Ovary (tissue), 9 donors: ENCODE measurements around the gene HSF4. TPM values are rescaled to one million over a fixed set of nuclear protein-coding genes. Genes with fewer than 3 reads are reported as not detected.

ENCODE experiments used
- DNase-seq, 5 donors: peaks; one replicate each; pipeline ENCODE4 v3.0.0-alpha.2; 2019 to 2020
- H3K27ac ChIP-seq, 2 donors: fragments of 200-600 bp; one replicate each; pipeline versions ENCODE4 v1.5.1 to v1.8.0; 2019 to 2022
- H3K27me3 ChIP-seq: fragments of 200-600 bp; one replicate; pipeline ENCODE4 v1.8.0; 2022
- H3K36me3 ChIP-seq: fragments of 200-600 bp; sonication (generic); one replicate; pipeline ENCODE4 v1.5.1; 2019
- H3K4me1 ChIP-seq: one replicate; pipeline ENCODE4 v1.8.1; 2013; ENCODE audit warnings: mild to moderate bottlenecking, moderate library complexity; ENCODE audit not compliant: insufficient read depth
- H3K4me3 ChIP-seq: fragments of 200-600 bp; sonication (generic); one replicate; pipeline ENCODE4 v1.5.1; 2017
- H3K9me3 ChIP-seq, 2 donors: fragments of 200-600 bp in 1 of 2; sonication (generic) in 1 of 2; one replicate each; pipeline versions ENCODE4 v1.5.1 to v1.8.1; 2013 to 2019; ENCODE audit warnings: mild to moderate bottlenecking in 1 of 2, moderate library complexity in 1 of 2
- CTCF ChIP-seq, 3 donors: fragments of 450-650 bp in 2 of 3; fragments of 200-600 bp in 1 of 3; IDR thresholded peaks; one replicate each; pipeline versions ENCODE4 v1.5.1 to v1.8.0; 2016 to 2022; ENCODE audit warnings: antibody characterized with exemption in 3 of 3, mild to moderate bottlenecking in 1 of 3
- EP300 ChIP-seq: sonication (generic); formaldehyde crosslinking; IDR thresholded peaks from one replicate; pipeline ENCODE4 v1.6.1; 2017; ENCODE audit warnings: antibody characterized with exemption
- POLR2A ChIP-seq: fragments of 450-650 bp; IDR thresholded peaks from one replicate; pipeline ENCODE4 v1.6.1; 2017; ENCODE audit warnings: antibody characterized with exemption, mild to moderate bottlenecking, moderate library complexity
- WGBS, 3 donors: extraction: QIAGEN DNeasy Blood & Tissue Kit in 1 of 3; methylation state at CpG; one replicate each; pipeline versions ENCODE4 v1.1.5 to v1.1.7; 2013 to 2017; 5-methylcytosine and 5-hydroxymethylcytosine counted together
- intact Hi-C, 4 donors: fragments of 100-400 bp; cut with DNase I; formaldehyde crosslinking; loops; one replicate each; pipeline versions ENCODE4 v1.11.0 to v1.15.1; 2022 to 2023
- polyA plus RNA-seq, 2 donors: library from polyadenylated mRNA; stranded (reverse); fragments of 200-250 nt in 1 of 2; fragments of 350-450 nt in 1 of 2; fragmentation: Illumina TruSeq in 1 of 2; extraction: RNeasy Lipid Tissue Mini Kit (QIAGEN cat#74804) in 1 of 2; gene quantifications; one replicate each; pipeline ENCODE4 v1.2.3, GENCODE V29; 2013 to 2014
- total RNA-seq, 7 donors: library from RNA; depleted of rRNA in 2 of 7; stranded (reverse); fragments of >200 nt in 2 of 7; fragmentation: NEBNext Ultra II Directional in 3 of 7; extraction: Animal tissue kit (Norgen Biotek cat#: 25700) in 3 of 7; gene quantifications; one replicate each; pipeline versions ENCODE4 v1.1.0 to v1.2.4, GENCODE V29; 2016 to 2023
- donor health status: DM: no; HTN: no; CAD: no; lungs with moderate emphysema.
- donor health status: DM: no; HTN: no; CAD: no.
- donor health status: Bipolar disorder and iron deficiency.
- donor health status: DM: yes; HTN: yes; CAD: no.
- donor health status: DM: no; HTN: no; CAD: no.
- donor health status: DM: yes; HTN: yes; CAD: no.

Gene HSF4
- total and polyA plus RNA-seq, 9 donors, result 9.9 to 115 (median 69.6) TPM

GRCh38 chr16:67163999-67164558 is 466 bp upstream of the HSF4 start:
- H3K4me1 ChIP-seq, result peaks cover 19% of the 10 kb centered on the region
- TF ChIP-seq CTCF (IDR thresholded peaks at IDR 0.05), result no peak
- TF ChIP-seq POLR2A, result no peak
- TF ChIP-seq EP300, result no peak
- no peaks in the 10 kb centered on the region for H3K36me3 ChIP-seq
- H3K9me3 ChIP-seq, result no peaks in the 10 kb centered on the region
- DNase-seq, result peak; percentile 60 to 83 (median 73)
- H3K27me3 ChIP-seq, result no peaks in the 10 kb centered on the region
- WGBS, 3 donors, result 1 to 3% (median 2%) methylated on average over 34 of the region's 34 CpGs
- intact Hi-C loops, result no loop called here
- H3K27ac ChIP-seq, result peak overlapping the region; percentile 39 to 77
- peak overlapping the region; percentile 33 for H3K4me3 ChIP-seq

GRCh38 chr16:67165121-67166078 is 855 bp downstream of the HSF4 start:
- H3K36me3 ChIP-seq, result no peaks in the 10 kb centered on the region
- H3K27me3 ChIP-seq, result no peaks in the 10 kb centered on the region
- H3K9me3 ChIP-seq, result no peaks in the 10 kb centered on the region

DNA sequence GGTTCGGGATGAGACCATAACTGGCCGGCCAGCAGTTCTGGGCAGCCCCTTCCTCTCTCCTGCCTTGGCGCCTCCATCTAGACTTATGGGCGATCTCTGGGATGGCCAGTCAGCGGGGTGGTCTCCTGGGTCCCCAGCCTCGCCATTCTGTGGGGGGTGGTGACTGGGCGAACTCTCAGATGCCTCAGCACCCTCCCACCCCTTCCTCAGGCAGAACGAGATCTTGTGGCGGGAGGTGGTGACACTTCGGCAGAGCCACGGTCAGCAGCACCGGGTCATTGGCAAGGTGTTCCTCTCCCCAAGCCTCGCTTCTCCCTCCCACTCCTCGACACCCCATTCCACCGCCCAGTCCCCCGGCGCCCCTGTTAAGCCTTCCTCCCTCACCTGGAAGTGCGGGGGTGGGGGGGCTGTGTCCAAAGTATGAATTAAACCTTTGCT is 1.6 kb downstream of the HSF4 start:
- TF ChIP-seq EP300 (no peak), POLR2A (no peak), CTCF (IDR thresholded peaks at IDR 0.05) (no peak)
- intact Hi-C loops, result no loop called here
- H3K4me3 ChIP-seq, result no peak overlapping the region
- no peak overlapping the region for H3K27ac ChIP-seq
- H3K9me3 ChIP-seq, result no peaks in the 10 kb centered on the region
- H3K36me3 ChIP-seq, result no peaks in the 10 kb centered on the region
- WGBS, 3 donors, result 51 to 68% (median 55%) methylated on average over 17 to 18 of the region's 18 CpGs
- peaks cover 21% of the 10 kb centered on the region for H3K4me1 ChIP-seq
- H3K27me3 ChIP-seq, result no peaks in the 10 kb centered on the region
- DNase-seq, result peak in 2 of 5 donors; percentile 43 to 45

More at GRCh38 chr16:67165121-67166078, 855 bp downstream of the HSF4 start:
- intact Hi-C loops, result no loop called here
- WGBS, 3 donors, result 27 to 42% (median 33%) methylated on average over 77 to 85 of the region's 85 CpGs
- H3K4me3 ChIP-seq, result no peak overlapping the region
- peaks cover 22% of the 10 kb centered on the region for H3K4me1 ChIP-seq
- peak overlapping the region; percentile 73 to 77 for H3K27ac ChIP-seq
- TF ChIP-seq POLR2A (no peak), CTCF (IDR thresholded peaks at IDR 0.05) (no peak), EP300 (no peak)
- DNase-seq, result peak in 4 of 5 donors; percentile 32 to 63 (median 49)

- no peaks in the 10 kb centered on the region for H3K36me3 ChIP-seq
- no peak overlapping the region for H3K27ac ChIP-seq
- H3K4me3 ChIP-seq, result no peak overlapping the region
- H3K27me3 ChIP-seq, result no peaks in the 10 kb centered on the region
- no peak for DNase-seq
- H3K4me1 ChIP-seq, result peaks cover 20% of the 10 kb centered on the region
- TF ChIP-seq EP300 (no peak), POLR2A (no peak), CTCF (IDR thresholded peaks at IDR 0.05) (no peak)
- intact Hi-C loops, result no loop called here
- H3K9me3 ChIP-seq, result no peaks in the 10 kb centered on the region
- WGBS, 3 donors, result 81 to 89% (median 88%) methylated on average over 5 of the region's 5 CpGs
These were observed 2.1 kb downstream of the HSF4 start for GRCh38 chr16:67166598-67167168.
